Measurements from ENCODE around the gene CHTOP. TPM values are rescaled to one million over a fixed set of nuclear protein-coding genes. Genes with fewer than 3 reads are reported as not detected.
A peak's percentile ranks its signal among the peaks of the same experiment; 100 is the strongest.

CHTOP gene
- polyA plus RNA-seq, 1 donor from 2014 or later = 159 TPM

DNA sequence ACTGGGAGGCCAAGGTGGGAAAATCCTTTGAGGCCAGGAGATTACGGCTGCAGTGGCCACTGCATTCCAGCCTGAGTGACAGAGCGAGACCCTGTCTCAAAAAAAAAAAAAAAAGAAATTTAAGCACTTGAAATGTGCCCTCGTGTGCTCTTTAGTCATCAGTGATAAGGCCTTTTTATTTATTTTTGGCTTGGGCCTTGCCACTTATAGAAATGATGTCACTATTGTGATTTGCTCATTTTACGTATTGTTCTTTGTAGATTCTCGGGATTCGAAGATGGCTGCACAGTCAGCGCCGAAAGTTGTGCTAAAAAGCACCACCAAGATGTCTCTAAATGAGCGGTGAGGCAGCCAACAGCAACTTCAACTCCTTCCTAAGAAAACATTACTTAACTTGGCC, 2.4 kb downstream of the CHTOP start:
- H3K9me3 ChIP-seq (ENCODE audit: low read length) = no peaks in the 10 kb centered on the region
- H4K20me1 ChIP-seq (ENCODE audit: insufficient read depth) = no peaks in the 10 kb centered on the region
- H3K9ac ChIP-seq (ENCODE audit: low read length) = no peak overlapping the region
- H3K9me2 ChIP-seq (ENCODE audit: insufficient read depth, low read length) = no peaks in the 10 kb centered on the region
- H3K27ac ChIP-seq (ENCODE audit: low read length) = no peak overlapping the region
- no peak overlapping the region for H2AFZ ChIP-seq (ENCODE audit: low read depth, low read length)
- no peaks in the 10 kb centered on the region for H3F3A ChIP-seq (ENCODE audit: insufficient read depth, low read length, poor library complexity, severe bottlenecking)
- H3K27me3 ChIP-seq (ENCODE audit: insufficient read depth, low read depth, low read length) = no peaks in the 10 kb centered on the region
- H3K4me3 ChIP-seq (ENCODE audit: low read length) = peak overlapping the region; percentile 79
- H3K36me3 ChIP-seq (ENCODE audit: insufficient read depth, low read length) = peaks cover 11% of the 10 kb centered on the region
- H3K4me2 ChIP-seq (ENCODE audit: low read length) = no peak overlapping the region
- peaks cover 36% of the 10 kb centered on the region for H3K79me2 ChIP-seq (replicated peaks; ENCODE audit: insufficient read depth, low read length)
- TF ChIP-seq EP300 (conservative IDR thresholded peaks at IDR 0.05; ENCODE audit: poor library complexity, severe bottlenecking) (no peak), REST (IDR thresholded peaks at IDR 0.05; ENCODE audit: borderline replicate concordance) (no peak), CTCF (IDR thresholded peaks at IDR 0.05; ENCODE audit: poor library complexity, severe bottlenecking) (no peak), EZH2 (IDR thresholded peaks at IDR 0.05; ENCODE audit: borderline replicate concordance, insufficient read depth, low read length, poor library complexity, severe bottlenecking) (no peak), MXI1 (conservative IDR thresholded peaks at IDR 0.05; ENCODE audit: poor library complexity, severe bottlenecking) (no peak), SMC3 (conservative IDR thresholded peaks at IDR 0.05; ENCODE audit: poor library complexity) (no peak), POLR2AphosphoS5 (IDR thresholded peaks at IDR 0.05) (no peak), TAF1 (IDR thresholded peaks at IDR 0.05; ENCODE audit: low read depth) (no peak), RAD21 (conservative IDR thresholded peaks at IDR 0.05) (no peak)

- no peaks in the 10 kb centered on the region for H4K20me1 ChIP-seq (ENCODE audit: insufficient read depth)
- H3K9me2 ChIP-seq (ENCODE audit: insufficient read depth, low read length) = no peaks in the 10 kb centered on the region
- no peaks in the 10 kb centered on the region for H3K27me3 ChIP-seq (ENCODE audit: insufficient read depth, low read depth, low read length)
- no peak overlapping the region for H3K4me3 ChIP-seq (ENCODE audit: low read length)
- peaks cover 36% of the 10 kb centered on the region for H3K79me2 ChIP-seq (replicated peaks; ENCODE audit: insufficient read depth, low read length)
- H3K9ac ChIP-seq (ENCODE audit: low read length) = no peak overlapping the region
- TF ChIP-seq EZH2 (IDR thresholded peaks at IDR 0.05; ENCODE audit: borderline replicate concordance, insufficient read depth, low read length, poor library complexity, severe bottlenecking) (no peak), EP300 (conservative IDR thresholded peaks at IDR 0.05; ENCODE audit: poor library complexity, severe bottlenecking) (no peak), RAD21 (conservative IDR thresholded peaks at IDR 0.05) (no peak), SMC3 (conservative IDR thresholded peaks at IDR 0.05; ENCODE audit: poor library complexity) (no peak), CTCF (IDR thresholded peaks at IDR 0.05; ENCODE audit: poor library complexity, severe bottlenecking) (no peak), MXI1 (conservative IDR thresholded peaks at IDR 0.05; ENCODE audit: poor library complexity, severe bottlenecking) (no peak), REST (IDR thresholded peaks at IDR 0.05; ENCODE audit: borderline replicate concordance) (no peak), TAF1 (IDR thresholded peaks at IDR 0.05; ENCODE audit: low read depth) (no peak), POLR2AphosphoS5 (IDR thresholded peaks at IDR 0.05) (no peak)
- no peak overlapping the region for H3K27ac ChIP-seq (ENCODE audit: low read length)
- H3K36me3 ChIP-seq (ENCODE audit: insufficient read depth, low read length) = peaks cover 11% of the 10 kb centered on the region
- H3K9me3 ChIP-seq (ENCODE audit: low read length) = no peaks in the 10 kb centered on the region
- no peak overlapping the region for H2AFZ ChIP-seq (ENCODE audit: low read depth, low read length)
- H3K4me2 ChIP-seq (ENCODE audit: low read length) = no peak overlapping the region
- no peaks in the 10 kb centered on the region for H3F3A ChIP-seq (ENCODE audit: insufficient read depth, low read length, poor library complexity, severe bottlenecking)
Measured at GRCh38 chr1:153638261-153638660, 4.4 kb downstream of the CHTOP start.
